Activated CD4-positive, alpha-beta memory T cell treated with anti-CD3 and anti-CD28 coated beads for 36 hours (primary cell): ENCODE data around the gene CA14. TPM values are rescaled to one million over a fixed set of nuclear protein-coding genes. Genes with fewer than 3 reads are reported as not detected.
"Not testable (repeated sequence)": the region's sequence is repeated elsewhere in the genome, so short reads cannot be mapped to it uniquely, and the experiment has no call there.

Source experiments
- CTCF ChIA-PET: fragments of 350-600 bp; sonication (Branson Sonifier 250); formaldehyde crosslinking; loops from one replicate; lab custom pipeline; 2021; ENCODE audit warnings: antibody characterized with exemption, inconsistent platforms; lab: Charles Lee
- POLR2A ChIA-PET: fragments of 350-600 bp; sonication (Branson Sonifier 250); formaldehyde crosslinking; loops from one replicate; lab custom pipeline; 2021; ENCODE audit warnings: antibody characterized with exemption; lab: Charles Lee
- DNase-seq: peaks from one replicate; pipeline ENCODE4 v3.0.0-alpha.2; 2020
- H3K27ac Mint-ChIP-seq: one replicate; pipeline ENCODE4 v1.8.0; 2021; ENCODE audit warnings: mixed read lengths
- H3K27me3 Mint-ChIP-seq: one replicate; pipeline ENCODE4 v1.8.0; 2021; ENCODE audit warnings: mixed read lengths
- H3K36me3 Mint-ChIP-seq: one replicate; pipeline ENCODE4 v1.8.0; 2021; ENCODE audit warnings: mixed read lengths
- H3K4me1 Mint-ChIP-seq: one replicate; pipeline ENCODE4 v1.8.0; 2021; ENCODE audit warnings: low read depth, mixed read lengths
- H3K4me3 Mint-ChIP-seq: one replicate; pipeline ENCODE4 v1.8.0; 2021; ENCODE audit warnings: mild to moderate bottlenecking, mixed read lengths
- H3K9me3 Mint-ChIP-seq: one replicate; pipeline ENCODE4 v1.8.0; 2021; ENCODE audit warnings: mixed read lengths
- intact Hi-C: fragments of 100-400 bp; cut with micrococcal nuclease; formaldehyde crosslinking; loops from one replicate; pipeline ENCODE4 v1.15.1; 2023
- total RNA-seq, 2 experiments: library from RNA; stranded (reverse); gene quantifications; one replicate each; pipeline ENCODE4 v1.2.3, GENCODE V29; 2021

The CA14 gene
- total RNA-seq, 2 experiments from 2014 or later = not detected

- H3K36me3 Mint-ChIP-seq = peaks cover 16% of the 10 kb centered on the region
- intact Hi-C loops = loop anchor here (5.0 to 10.0 kb wide), 4 partner anchors 45 to 738 kb away; partner anchors contain the start of genes CERS2 and CIART
- H3K4me3 Mint-ChIP-seq, H3K9me3 Mint-ChIP-seq, H3K27me3 Mint-ChIP-seq, H3K27ac Mint-ChIP-seq: not testable (repeated sequence)
- DNase-seq = peak; percentile 7
- H3K4me1 Mint-ChIP-seq = peaks cover 13% of the 10 kb centered on the region
- ChIA-PET POLR2A (interaction anchor here (1.1 kb wide), 1 partner anchor 127 kb away, joined by 3 read pairs; the partner anchor contains the start of gene RPRD2), CTCF (interaction anchor here (1.0 to 1.5 kb wide), 2 partner anchors 11 to 18 kb away, joined by 4 to 6 read pairs; no protein-coding TSS in a partner anchor)
Measured at GRCh38 chr1:150237176-150237575, 20.4 kb upstream of the CA14 start.

- DNase-seq = peak; percentile 7
- ChIA-PET CTCF (interaction anchor here (1.5 kb wide), 1 partner anchor 11 kb away, joined by 4 read pairs; no protein-coding TSS in a partner anchor), POLR2A (no interaction called here)
- H3K36me3 Mint-ChIP-seq = peaks cover 16% of the 10 kb centered on the region
- no peak overlapping the region for H3K4me3 Mint-ChIP-seq
- H3K27ac Mint-ChIP-seq = no peak overlapping the region
- H3K4me1 Mint-ChIP-seq = peaks cover 12% of the 10 kb centered on the region
- intact Hi-C loops = loop anchor here (5.0 to 10.0 kb wide), 4 partner anchors 45 to 737 kb away; partner anchors contain the start of genes CERS2 and CIART
- H3K27me3 Mint-ChIP-seq = no peaks in the 10 kb centered on the region
- H3K9me3 Mint-ChIP-seq = no peaks in the 10 kb centered on the region
Measured at GRCh38 chr1:150237746-150238145, 19.8 kb upstream of the CA14 start.

GRCh38 chr1:150243003-150243402 lies 14.6 kb upstream of the CA14 start:
- Mint-ChIP-seq H3K4me1 (no peaks in the 10 kb centered on the region), H3K9me3 (no peaks in the 10 kb centered on the region), H3K27me3 (no peaks in the 10 kb centered on the region), H3K4me3 (no peak overlapping the region), H3K36me3 (no peaks in the 10 kb centered on the region), H3K27ac (no peak overlapping the region)
- no peak for DNase-seq
- ChIA-PET CTCF (interaction anchor here (0.7 kb wide), 1 partner anchor 1564 kb away, joined by 3 read pairs; no protein-coding TSS in a partner anchor), POLR2A (no interaction called here)
- intact Hi-C loops = no loop called here

GRCh38 chr1:150249936-150250335 lies 7.6 kb upstream of the CA14 start:
- CTCF ChIA-PET = no interaction called here
- Mint-ChIP-seq H3K9me3 (no peaks in the 10 kb centered on the region), H3K36me3 (no peaks in the 10 kb centered on the region), H3K27me3 (peaks cover 4% of the 10 kb centered on the region), H3K27ac (no peak overlapping the region), H3K4me3 (no peak overlapping the region), H3K4me1 (no peaks in the 10 kb centered on the region)
- intact Hi-C loops = loop anchor here (10.0 kb wide), 1 partner anchor 265 kb away; the partner anchor contains the start of gene FALEC
- POLR2A ChIA-PET = no interaction called here
- DNase-seq = no peak

GRCh38 chr1:150256198-150256553 lies 1.4 kb upstream of the CA14 start:
- no peak overlapping the region for H3K27ac Mint-ChIP-seq

GRCh38 chr1:150256554-150257341 lies 826 bp upstream of the CA14 start:
- H3K4me3 Mint-ChIP-seq = no peak overlapping the region
- intact Hi-C loops = loop anchor here (1.0 to 10.0 kb wide), 7 partner anchors 13 to 306 kb away; partner anchors contain the start of genes APH1A, FALEC, PRPF3 and TARS2
- no peak overlapping the region for H3K27ac Mint-ChIP-seq
- peaks cover 28% of the 10 kb centered on the region for H3K27me3 Mint-ChIP-seq
- no peak for DNase-seq
- ChIA-PET CTCF (interaction anchor here (0.6 to 5.2 kb wide), 33 partner anchors 9 to 739 kb away, joined by 3 to 66 read pairs (median 4); partner anchors contain the start of genes APH1A, C1orf54, CIART and FALEC), POLR2A (interaction anchor here (0.9 kb wide), 2 partner anchors 12 to 305 kb away, joined by 3 to 5 read pairs; partner anchors contain the start of gene APH1A)
- no peaks in the 10 kb centered on the region for H3K36me3 Mint-ChIP-seq
- H3K4me1 Mint-ChIP-seq = peaks cover 18% of the 10 kb centered on the region
- no peaks in the 10 kb centered on the region for H3K9me3 Mint-ChIP-seq

More at GRCh38 chr1:150256198-150256553, 1.4 kb upstream of the CA14 start:
- Mint-ChIP-seq H3K36me3 (no peaks in the 10 kb centered on the region), H3K27me3 (peaks cover 28% of the 10 kb centered on the region), H3K4me3 (peak overlapping the region; percentile 35), H3K4me1 (peaks cover 18% of the 10 kb centered on the region), H3K9me3 (no peaks in the 10 kb centered on the region)
- intact Hi-C loops = loop anchor here (1.0 to 10.0 kb wide), 7 partner anchors 13 to 306 kb away; partner anchors contain the start of genes APH1A, FALEC, PRPF3 and TARS2
- CTCF ChIA-PET = interaction anchor here (0.6 to 5.2 kb wide), 38 partner anchors 10 to 722 kb away, joined by 3 to 66 read pairs (median 4); partner anchors contain the start of genes APH1A, C1orf54, CIART and FALEC
- POLR2A ChIA-PET = interaction anchor here (0.9 kb wide), 2 partner anchors 13 to 305 kb away, joined by 3 to 5 read pairs; partner anchors contain the start of gene APH1A
- DNase-seq = no peak

- intact Hi-C loops = loop anchor here (5.0 to 10.0 kb wide), 6 partner anchors 63 to 303 kb away; partner anchors contain the start of genes FALEC, PRPF3 and TARS2
- peaks cover 18% of the 10 kb centered on the region for H3K4me1 Mint-ChIP-seq
- no peak overlapping the region for H3K27ac Mint-ChIP-seq
- no peak overlapping the region for H3K4me3 Mint-ChIP-seq
- no peaks in the 10 kb centered on the region for H3K36me3 Mint-ChIP-seq
- POLR2A ChIA-PET = interaction anchor here (1.1 kb wide), 1 partner anchor 257 kb away, joined by 3 read pairs; the partner anchor contains the start of gene FALEC
- CTCF ChIA-PET = no interaction called here
- H3K9me3 Mint-ChIP-seq = no peaks in the 10 kb centered on the region
- H3K27me3 Mint-ChIP-seq = peaks cover 27% of the 10 kb centered on the region
- no peak for DNase-seq
Measured at GRCh38 chr1:150259217-150259616, 1.6 kb downstream of the CA14 start.

GRCh38 chr1:150259758-150260669 lies 2.4 kb downstream of the CA14 start:
- Mint-ChIP-seq H3K4me1 (peaks cover 18% of the 10 kb centered on the region), H3K27ac (no peak overlapping the region), H3K27me3 (peaks cover 27% of the 10 kb centered on the region), H3K9me3 (no peaks in the 10 kb centered on the region), H3K36me3 (no peaks in the 10 kb centered on the region), H3K4me3 (no peak overlapping the region)
- intact Hi-C loops = loop anchor here (5.0 to 10.0 kb wide), 6 partner anchors 62 to 302 kb away; partner anchors contain the start of genes FALEC, PRPF3 and TARS2
- POLR2A ChIA-PET = interaction anchor here (1.1 to 1.5 kb wide), 2 partner anchors 18 to 256 kb away, joined by 3 read pairs; partner anchors contain the start of gene FALEC
- no peak for DNase-seq
- CTCF ChIA-PET = no interaction called here

- no peak overlapping the region for H3K4me3 Mint-ChIP-seq
- intact Hi-C loops = no loop called here
Measured at GRCh38 chr1:150261367-150261766, 3.8 kb downstream of the CA14 start.

GRCh38 chr1:150262388-150263320 lies 5.1 kb downstream of the CA14 start:
- CTCF ChIA-PET = no interaction called here
- Mint-ChIP-seq H3K27me3 (peaks cover 9% of the 10 kb centered on the region), H3K27ac (no peak overlapping the region), H3K9me3 (no peaks in the 10 kb centered on the region), H3K36me3 (peaks cover 13% of the 10 kb centered on the region), H3K4me1 (peaks cover 10% of the 10 kb centered on the region), H3K4me3 (no peak overlapping the region)
- DNase-seq = no peak
- intact Hi-C loops = no loop called here
- POLR2A ChIA-PET = interaction anchor here (0.6 kb wide), 1 partner anchor 35 kb away, joined by 3 read pairs; no protein-coding TSS in a partner anchor

More at GRCh38 chr1:150261367-150261766, 3.8 kb downstream of the CA14 start:
- CTCF ChIA-PET = no interaction called here
- peaks cover 20% of the 10 kb centered on the region for H3K27me3 Mint-ChIP-seq
- H3K27ac Mint-ChIP-seq = no peak overlapping the region
- POLR2A ChIA-PET = interaction anchor here (1.5 kb wide), 1 partner anchor 17 kb away, joined by 3 read pairs; no protein-coding TSS in a partner anchor
- peaks cover 7% of the 10 kb centered on the region for H3K4me1 Mint-ChIP-seq
- no peaks in the 10 kb centered on the region for H3K9me3 Mint-ChIP-seq
- peaks cover 6% of the 10 kb centered on the region for H3K36me3 Mint-ChIP-seq
- no peak for DNase-seq
